Measurements from ENCODE around the gene PHAX. TPM values are rescaled to one million over a fixed set of nuclear protein-coding genes. Genes with fewer than 3 reads are reported as not detected.

The PHAX gene
- total and polyA plus RNA-seq, 2 donors from 2014 or later = 23.7 to 33.3 TPM

GRCh38 chr5:126587551-126588390 is 13.0 kb upstream of the PHAX start:
- no peak for DNase-seq
- H3K27me3 ChIP-seq (ENCODE audit: control insufficient read depth, insufficient read depth, low read length) = no peaks in the 10 kb centered on the region
- H3K4me3 ChIP-seq (ENCODE audit: low read length in 3 of 3) = no peak overlapping the region
- no peak overlapping the region for H3K27ac ChIP-seq (ENCODE audit: low read depth in 2 of 2, low read length in 2 of 2)
- no peak for FAIRE-seq
- H3K9ac ChIP-seq (ENCODE audit: low read length in 3 of 3) = no peak overlapping the region
- H3K9me3 ChIP-seq (ENCODE audit: control insufficient read depth in 2 of 3, insufficient read depth in 1 of 3, low read length in 3 of 3) = no peaks in the 10 kb centered on the region
- intact Hi-C loops (cut with DNase I) = no loop called here
- H3K36me3 ChIP-seq (ENCODE audit: control insufficient read depth in 2 of 3, insufficient read depth in 3 of 3, low read length in 3 of 3) = peaks cover 0 to 9% (median 3%) of the 10 kb centered on the region in 3 donors
- peaks cover 0 to 6% (median under 1%) of the 10 kb centered on the region in 3 donors for H3K4me1 ChIP-seq (ENCODE audit: control insufficient read depth in 2 of 3, insufficient read depth in 2 of 3, low read depth in 1 of 3, low read length in 3 of 3)
- TF ChIP-seq CTCF (IDR thresholded peaks at IDR 0.05; ENCODE audit: borderline replicate concordance, extremely low read depth, insufficient read depth) = no peak

GRCh38 chr5:126589536-126590297 is 11.0 kb upstream of the PHAX start:
- no peak overlapping the region for H3K9ac ChIP-seq (ENCODE audit: low read length in 3 of 3)
- no peaks in the 10 kb centered on the region for H3K9me3 ChIP-seq (ENCODE audit: control insufficient read depth in 2 of 3, insufficient read depth in 1 of 3, low read length in 3 of 3)
- intact Hi-C loops (cut with DNase I) = no loop called here
- H3K27ac ChIP-seq (ENCODE audit: low read depth in 2 of 2, low read length in 2 of 2) = no peak overlapping the region
- peaks cover 0 to 6% (median 5%) of the 10 kb centered on the region in 3 donors for H3K4me1 ChIP-seq (ENCODE audit: control insufficient read depth in 2 of 3, insufficient read depth in 2 of 3, low read depth in 1 of 3, low read length in 3 of 3)
- FAIRE-seq (no peak), DNase-seq (no peak)
- no peak for TF ChIP-seq CTCF (IDR thresholded peaks at IDR 0.05; ENCODE audit: borderline replicate concordance, extremely low read depth, insufficient read depth)
- H3K36me3 ChIP-seq (ENCODE audit: control insufficient read depth in 2 of 3, insufficient read depth in 3 of 3, low read length in 3 of 3) = peaks cover 0 to 6% (median under 1%) of the 10 kb centered on the region in 3 donors
- no peak overlapping the region for H3K4me3 ChIP-seq (ENCODE audit: low read length in 3 of 3)
- no peaks in the 10 kb centered on the region for H3K27me3 ChIP-seq (ENCODE audit: control insufficient read depth, insufficient read depth, low read length)

GRCh38 chr5:126591549-126591948 is 9.2 kb upstream of the PHAX start:
- intact Hi-C loops (cut with DNase I) = no loop called here

More at GRCh38 chr5:126591549-126591948, 9.2 kb upstream of the PHAX start:
- FAIRE-seq = no peak
- TF ChIP-seq CTCF (IDR thresholded peaks at IDR 0.05; ENCODE audit: borderline replicate concordance, extremely low read depth, insufficient read depth) = no peak
- peaks cover 0 to 4% (median 0%) of the 10 kb centered on the region in 3 donors for H3K36me3 ChIP-seq (ENCODE audit: control insufficient read depth in 2 of 3, insufficient read depth in 3 of 3, low read length in 3 of 3)
- no peak overlapping the region for H3K27ac ChIP-seq (ENCODE audit: low read depth in 2 of 2, low read length in 2 of 2)
- H3K27me3 ChIP-seq (ENCODE audit: control insufficient read depth, insufficient read depth, low read length) = no peaks in the 10 kb centered on the region
- H3K4me3 ChIP-seq (ENCODE audit: low read length in 3 of 3) = no peak overlapping the region
- H3K4me1 ChIP-seq (ENCODE audit: control insufficient read depth in 2 of 3, insufficient read depth in 2 of 3, low read depth in 1 of 3, low read length in 3 of 3) = peaks cover 0 to 6% (median 5%) of the 10 kb centered on the region in 3 donors
- no peaks in the 10 kb centered on the region for H3K9me3 ChIP-seq (ENCODE audit: control insufficient read depth in 2 of 3, insufficient read depth in 1 of 3, low read length in 3 of 3)
- H3K9ac ChIP-seq (ENCODE audit: low read length in 3 of 3) = no peak overlapping the region
- DNase-seq = no peak
